Measurements from ENCODE around the gene ACE2.

GRCh38 chrX:15600049-15600448 lies 711 bp downstream of the ACE2 start:
- TF ChIP-seq, protein P1, sequence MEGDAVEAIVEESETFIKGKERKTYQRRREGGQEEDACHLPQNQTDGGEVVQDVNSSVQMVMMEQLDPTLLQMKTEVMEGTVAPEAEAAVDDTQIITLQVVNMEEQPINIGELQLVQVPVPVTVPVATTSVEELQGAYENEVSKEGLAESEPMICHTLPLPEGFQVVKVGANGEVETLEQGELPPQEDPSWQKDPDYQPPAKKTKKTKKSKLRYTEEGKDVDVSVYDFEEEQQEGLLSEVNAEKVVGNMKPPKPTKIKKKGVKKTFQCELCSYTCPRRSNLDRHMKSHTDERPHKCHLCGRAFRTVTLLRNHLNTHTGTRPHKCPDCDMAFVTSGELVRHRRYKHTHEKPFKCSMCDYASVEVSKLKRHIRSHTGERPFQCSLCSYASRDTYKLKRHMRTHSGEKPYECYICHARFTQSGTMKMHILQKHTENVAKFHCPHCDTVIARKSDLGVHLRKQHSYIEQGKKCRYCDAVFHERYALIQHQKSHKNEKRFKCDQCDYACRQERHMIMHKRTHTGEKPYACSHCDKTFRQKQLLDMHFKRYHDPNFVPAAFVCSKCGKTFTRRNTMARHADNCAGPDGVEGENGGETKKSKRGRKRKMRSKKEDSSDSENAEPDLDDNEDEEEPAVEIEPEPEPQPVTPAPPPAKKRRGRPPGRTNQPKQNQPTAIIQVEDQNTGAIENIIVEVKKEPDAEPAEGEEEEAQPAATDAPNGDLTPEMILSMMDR (IDR thresholded peaks at IDR 0.05; ENCODE audit: insufficient read depth, low read length, poor library complexity, severe bottlenecking), result no peak
- TF ChIP-seq EZH2phosphoT487 (conservative IDR thresholded peaks at IDR 0.05; ENCODE audit: low read length), result no peak
